ENCODE results near the gene MTMR1.

DNA sequence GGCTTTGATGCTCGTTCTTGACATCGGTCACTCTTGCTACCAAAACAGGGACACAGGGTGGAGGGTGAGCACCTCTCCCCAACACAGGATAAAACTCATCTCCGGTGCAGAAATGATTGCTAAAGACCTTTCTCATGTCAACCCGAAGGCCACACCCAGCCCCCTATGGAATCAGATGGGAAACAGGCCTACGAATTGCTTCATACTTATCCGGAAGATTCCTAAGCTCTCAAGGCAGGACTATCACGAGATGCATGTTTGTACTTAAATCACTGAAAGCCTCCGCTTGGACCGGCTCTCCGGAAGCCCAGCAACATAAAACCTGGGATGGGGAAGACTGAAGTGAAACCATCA is 74.9 kb downstream of the MTMR1 start:
- TF ChIP-seq, protein P1, sequence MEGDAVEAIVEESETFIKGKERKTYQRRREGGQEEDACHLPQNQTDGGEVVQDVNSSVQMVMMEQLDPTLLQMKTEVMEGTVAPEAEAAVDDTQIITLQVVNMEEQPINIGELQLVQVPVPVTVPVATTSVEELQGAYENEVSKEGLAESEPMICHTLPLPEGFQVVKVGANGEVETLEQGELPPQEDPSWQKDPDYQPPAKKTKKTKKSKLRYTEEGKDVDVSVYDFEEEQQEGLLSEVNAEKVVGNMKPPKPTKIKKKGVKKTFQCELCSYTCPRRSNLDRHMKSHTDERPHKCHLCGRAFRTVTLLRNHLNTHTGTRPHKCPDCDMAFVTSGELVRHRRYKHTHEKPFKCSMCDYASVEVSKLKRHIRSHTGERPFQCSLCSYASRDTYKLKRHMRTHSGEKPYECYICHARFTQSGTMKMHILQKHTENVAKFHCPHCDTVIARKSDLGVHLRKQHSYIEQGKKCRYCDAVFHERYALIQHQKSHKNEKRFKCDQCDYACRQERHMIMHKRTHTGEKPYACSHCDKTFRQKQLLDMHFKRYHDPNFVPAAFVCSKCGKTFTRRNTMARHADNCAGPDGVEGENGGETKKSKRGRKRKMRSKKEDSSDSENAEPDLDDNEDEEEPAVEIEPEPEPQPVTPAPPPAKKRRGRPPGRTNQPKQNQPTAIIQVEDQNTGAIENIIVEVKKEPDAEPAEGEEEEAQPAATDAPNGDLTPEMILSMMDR (conservative IDR thresholded peaks at IDR 0.05; ENCODE audit: low read depth, low read length), result no peak
- no peak for TF ChIP-seq EZH2 (IDR thresholded peaks at IDR 0.05; ENCODE audit: borderline replicate concordance, low read depth, low read length, poor library complexity, severe bottlenecking)

Measured in A673 (cell line).